Left lobe of liver (tissue), 2 donors: ENCODE data around the gene DOLK. TPM values are rescaled to one million over a fixed set of nuclear protein-coding genes. Genes with fewer than 3 reads are reported as not detected.

ENCODE experiments used
- ATAC-seq: fragments of 200-7000 bp; cut with Tn5 transposase; one replicate; pipeline ENCODE4 v1.9.1; 2020; ENCODE audit warnings: mild to moderate bottlenecking, moderate library complexity
- DNase-seq: peaks from one replicate; pipeline ENCODE4 v3.0.0-alpha.2; 2020; ENCODE audit warnings: low spot score
- total RNA-seq: library from RNA; stranded (reverse); gene quantifications from one replicate; pipeline ENCODE4 v1.2.1, GENCODE V29; 2021
- donor health status: DM: no; HTN: no; CAD: no; lungs with moderate emphysema.
- donor health status: DM: no; HTN: yes; CAD: no.

Gene DOLK
- total RNA-seq, 1 donor from 2014 or later = 7.5 TPM

GRCh38 chr9:128936171-128936865 lies 11.1 kb downstream of the DOLK start:
- no peak for DNase-seq
- ATAC-seq = no peak

GRCh38 chr9:128933731-128934130 lies 13.7 kb downstream of the DOLK start:
- DNase-seq = no peak
- no peak for ATAC-seq

GRCh38 chr9:128929560-128929959 lies 17.8 kb downstream of the DOLK start:
- DNase-seq (no peak), ATAC-seq (no peak)

GRCh38 chr9:128928624-128929023 lies 18.8 kb downstream of the DOLK start:
- DNase-seq (no peak), ATAC-seq (no peak)

GRCh38 chr9:128927731-128928411 lies 19.5 kb downstream of the DOLK start:
- DNase-seq = peak; percentile 56

GRCh38 chr9:128923493-128923883 lies 23.9 kb downstream of the DOLK start:
- DNase-seq (no peak), ATAC-seq (no peak)

More at GRCh38 chr9:128927731-128928411, 19.5 kb downstream of the DOLK start:
- peak; percentile 93 for ATAC-seq

GRCh38 chr9:128921881-128922763 lies 25.3 kb downstream of the DOLK start:
- peak; percentile 77 for DNase-seq
- ATAC-seq = peak; percentile 64

GRCh38 chr9:128920381-128921058 lies 26.9 kb downstream of the DOLK start, which contains the start of gene PHYHD1:
TSS of gene PHYHD1 (plus strand) at chr9:128920982. CDS start at chr9:128922324, 1,342 bp downstream.
- DNase-seq = peak; percentile 90
- ATAC-seq = peak; percentile 43

- peak; percentile 66 for ATAC-seq
- peak; percentile 93 for DNase-seq
Measured at GRCh38 chr9:128919402-128920089, 27.9 kb downstream of the DOLK start.

GRCh38 chr9:128918921-128919320 lies 28.5 kb downstream of the DOLK start:
- ATAC-seq = no peak
- no peak for DNase-seq

GRCh38 chr9:128917151-128917849 lies 30.1 kb downstream of the DOLK start:
- ATAC-seq (peak; percentile 53), DNase-seq (peak; percentile 98)

- ATAC-seq (no peak), DNase-seq (no peak)
Measured at GRCh38 chr9:128916745-128917144, 30.7 kb downstream of the DOLK start.

- ATAC-seq (peak; percentile 4), DNase-seq (no peak)
Measured at GRCh38 chr9:128916204-128916603, 31.2 kb downstream of the DOLK start.

- no peak for ATAC-seq
- DNase-seq = no peak
Measured at GRCh38 chr9:128913995-128914772, 33.2 kb downstream of the DOLK start.

GRCh38 chr9:128913048-128913900 lies 34.1 kb downstream of the DOLK start:
- DNase-seq (no peak), ATAC-seq (no peak)

GRCh38 chr9:128912270-128912853 lies 35.0 kb downstream of the DOLK start:
- no peak for ATAC-seq
- DNase-seq = no peak

GRCh38 chr9:128911529-128912035 lies 35.8 kb downstream of the DOLK start:
- peak; percentile 24 for ATAC-seq
- no peak for DNase-seq
